HG02642 (cell line): Measurements from ENCODE around the gene SCARB2.

ENCODE experiments used
- ATAC-seq: cut with Tn5 transposase; IDR thresholded peaks from one replicate; pipeline ENCODE4 v1.9.1; 2021; ENCODE audit warnings: mild to moderate bottlenecking; ENCODE audit not compliant: unreplicated experiment, poor library complexity

Gene SCARB2

DNA sequence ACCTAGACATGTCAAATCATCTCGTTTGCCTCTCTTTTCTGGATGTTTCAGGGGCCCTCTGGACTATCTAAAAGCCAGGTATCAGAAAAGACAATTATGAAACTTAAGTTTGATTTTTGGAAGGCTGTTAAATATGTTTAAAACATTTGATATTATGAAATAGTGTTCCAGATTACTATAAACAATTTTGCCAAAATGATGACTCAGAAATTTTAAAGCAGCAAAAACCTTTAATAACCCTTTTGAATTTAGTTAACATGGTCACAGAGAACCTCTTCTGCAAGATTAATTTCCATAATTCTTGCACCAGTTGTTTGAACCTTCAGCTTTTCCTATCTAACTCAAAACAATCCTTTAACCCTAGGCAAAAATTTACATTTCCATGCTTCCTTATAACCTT is 19.1 kb upstream of the SCARB2 start:
- no peak for ATAC-seq

DNA sequence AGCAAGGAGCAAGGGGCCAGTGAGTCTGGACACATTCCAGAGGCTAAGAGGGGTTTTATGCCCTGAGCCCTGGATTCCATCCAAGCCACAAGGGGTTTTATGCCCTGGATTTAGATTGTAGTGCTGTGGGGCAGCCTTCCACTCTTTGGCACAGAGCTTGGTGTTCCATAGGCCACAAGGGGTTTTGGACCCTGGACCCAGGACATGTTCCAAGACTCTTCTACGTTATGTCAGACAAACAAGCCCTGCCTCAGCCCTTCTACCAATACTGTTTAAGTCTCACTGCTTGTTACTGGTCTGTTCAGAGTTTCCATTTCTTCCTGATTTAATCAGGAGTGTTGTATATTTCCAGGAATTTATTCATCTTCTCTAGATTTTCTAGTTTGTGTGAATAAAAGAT is 12.8 kb upstream of the SCARB2 start:
- ATAC-seq = no peak

DNA sequence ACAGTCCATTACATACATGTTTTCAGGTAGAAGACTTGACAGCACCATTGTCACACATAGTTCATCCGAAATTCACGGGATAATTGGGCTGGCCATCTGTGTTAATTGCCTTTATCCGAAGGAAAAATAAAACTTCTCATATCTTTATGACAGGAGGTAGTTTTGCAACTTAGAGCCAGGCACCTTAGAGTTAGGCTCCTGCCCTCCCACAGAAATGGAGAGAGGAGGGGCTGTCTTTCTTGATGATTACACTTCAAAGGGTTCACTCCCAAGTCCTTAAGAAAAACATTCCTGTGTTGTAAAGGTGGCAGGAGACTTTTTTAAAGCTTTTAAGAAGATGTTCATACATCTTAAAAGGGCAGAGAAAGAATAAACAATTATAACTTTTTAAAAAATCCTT is 10.5 kb upstream of the SCARB2 start:
- ATAC-seq = no peak

DNA sequence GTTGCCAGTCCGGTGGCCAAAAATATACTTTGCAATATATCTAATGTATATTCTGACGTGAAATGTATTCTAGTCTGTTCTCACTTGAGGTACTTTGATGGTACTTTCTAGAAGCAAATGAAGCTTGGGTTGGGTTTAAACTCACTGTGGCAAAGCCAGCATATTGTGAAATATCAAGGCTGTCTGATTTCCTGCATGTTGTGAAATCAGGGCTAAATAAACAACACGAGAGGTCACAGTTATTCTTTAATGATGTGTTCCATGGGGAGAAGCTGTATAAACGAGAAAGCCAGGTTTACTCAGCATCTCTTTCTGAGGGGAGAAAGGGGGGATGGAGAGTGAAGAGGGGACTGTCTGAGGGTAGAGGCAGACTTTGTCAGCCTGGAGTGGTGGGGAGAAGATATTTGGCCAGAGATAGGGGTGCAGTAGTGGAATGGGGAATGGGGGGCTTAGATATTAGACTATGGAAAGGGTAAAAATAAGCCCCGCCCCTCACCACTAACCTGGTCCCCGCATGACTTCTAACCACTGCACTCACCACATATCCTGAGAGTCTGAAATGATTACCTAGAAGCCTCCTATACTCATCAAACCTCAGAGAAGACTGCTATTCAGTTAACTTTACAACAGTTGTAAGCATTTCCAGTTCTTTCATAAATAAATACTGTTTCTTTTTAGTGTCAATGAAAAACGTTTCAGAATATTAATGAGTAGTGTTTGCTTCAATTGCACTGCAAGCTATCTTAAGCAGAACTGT is 5.9 kb upstream of the SCARB2 start:
- no peak for ATAC-seq

DNA sequence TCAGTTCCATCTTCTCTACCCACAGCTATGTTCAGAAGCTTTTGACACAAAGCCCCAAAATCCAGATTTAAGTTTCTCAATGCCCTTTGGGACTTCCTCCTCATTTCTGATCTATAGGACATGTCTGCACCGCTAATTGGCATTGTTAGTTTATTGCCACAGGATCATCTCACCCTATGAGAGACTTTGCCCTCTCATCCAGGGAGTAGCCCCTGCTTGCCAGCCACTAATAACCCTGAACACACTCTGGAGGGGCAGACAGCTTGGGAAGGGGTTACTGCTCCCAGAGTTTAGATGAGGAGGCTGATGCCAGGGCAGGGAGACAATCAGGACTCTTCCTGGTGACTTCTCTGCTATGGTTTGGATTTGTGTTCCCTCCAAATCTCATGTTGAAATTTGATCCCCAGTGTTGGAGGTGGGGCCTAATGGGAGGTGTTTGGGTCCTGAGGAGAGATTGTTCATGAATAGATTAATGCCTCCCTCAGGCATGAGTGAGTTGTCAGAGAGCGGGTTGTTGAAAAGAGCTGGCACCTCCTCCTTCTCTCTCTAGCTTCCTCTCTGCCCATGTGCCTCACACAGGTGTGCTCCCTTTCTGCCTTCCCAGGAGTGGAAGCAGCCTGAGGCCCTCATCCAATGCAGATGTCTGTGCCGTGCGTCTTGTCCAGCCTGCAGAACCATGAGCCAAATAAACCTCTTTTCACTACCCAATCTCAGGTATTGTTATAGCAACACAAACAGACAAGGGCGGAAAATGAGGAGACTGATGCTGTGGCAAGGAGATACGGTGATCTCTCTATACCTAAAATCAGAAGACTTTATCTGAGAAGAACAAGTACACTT is 3.6 kb upstream of the SCARB2 start:
- no peak for ATAC-seq

- ATAC-seq = no peak
These were observed 2.9 kb upstream of the SCARB2 start for GRCh38 chr4:76216524-76216923.

- no peak for ATAC-seq
These were observed 1.5 kb upstream of the SCARB2 start for GRCh38 chr4:76215077-76215476.

GRCh38 chr4:76214177-76214675 is 602 bp upstream of the SCARB2 start:
- ATAC-seq = peak; percentile 9

- ATAC-seq = peak; percentile 2
These were observed 691 bp downstream of the SCARB2 start for GRCh38 chr4:76212851-76213414.

GRCh38 chr4:76211769-76212708 is 1.6 kb downstream of the SCARB2 start:
- no peak for ATAC-seq

- no peak for ATAC-seq
These were observed 3.2 kb downstream of the SCARB2 start for GRCh38 chr4:76210452-76210851.

DNA sequence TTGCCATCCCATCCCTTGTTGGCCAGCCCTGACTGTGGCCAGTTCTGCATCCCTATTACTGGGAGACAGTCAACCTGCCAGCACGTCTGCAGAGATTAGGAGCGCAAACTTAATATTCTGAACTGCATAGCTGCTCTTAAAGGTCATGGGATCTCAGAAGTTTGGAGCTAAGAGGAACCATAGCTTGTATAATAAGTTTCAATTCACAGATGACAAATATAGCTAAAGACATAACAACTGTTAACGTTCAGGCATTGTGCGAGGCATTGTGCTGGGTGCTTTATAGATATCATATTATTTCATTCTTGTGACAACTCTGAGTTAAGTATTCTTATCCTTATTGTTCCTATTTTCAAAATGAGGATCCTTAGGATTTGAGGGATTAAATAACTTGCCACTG is 3.7 kb downstream of the SCARB2 start:
- no peak for ATAC-seq

GRCh38 chr4:76208005-76208765 is 5.4 kb downstream of the SCARB2 start:
- no peak for ATAC-seq

GRCh38 chr4:76207549-76207948 is 6.1 kb downstream of the SCARB2 start:
- no peak for ATAC-seq

- no peak for ATAC-seq
These were observed 7.2 kb downstream of the SCARB2 start for GRCh38 chr4:76206222-76206942.

GRCh38 chr4:76205476-76205875 is 8.1 kb downstream of the SCARB2 start:
- ATAC-seq = no peak

- ATAC-seq = no peak
These were observed 8.7 kb downstream of the SCARB2 start for GRCh38 chr4:76204936-76205335.

- ATAC-seq = no peak
These were observed 10.1 kb downstream of the SCARB2 start for GRCh38 chr4:76203541-76203940.

- no peak for ATAC-seq
These were observed 12.3 kb downstream of the SCARB2 start for GRCh38 chr4:76201276-76201675.
